Caki2 (cell line): ENCODE data around the gene OTOGL. TPM values are rescaled to one million over a fixed set of nuclear protein-coding genes. Genes with fewer than 3 reads are reported as not detected.
"Not testable (repeated sequence)": the region's sequence is repeated elsewhere in the genome, so short reads cannot be mapped to it uniquely, and the experiment has no call there.

Source experiments
- DNase-seq: peaks from one replicate; pipeline ENCODE4 v3.0.0-alpha.2; 2015; ENCODE audit warnings: low read depth
- in situ Hi-C: cut with HindIII; loops from 2 replicates; pipeline ENCODE4 v1.10.0; 2016; ENCODE audit warnings: low sequenced_read_pairs, low pct_unique_long_range_greater_than_20kb, mixed read lengths
- total RNA-seq: library from RNA; depleted of rRNA; stranded (reverse); fragments of >200 nt; shearing (Covaris generic); gene quantifications from 2 replicates; pipeline ENCODE4 v1.2.3, GENCODE V29; 2014; ENCODE audit warnings: low replicate concordance

Gene OTOGL
- total RNA-seq, 1 experiment from 2014 or later = not detected

- no peak for DNase-seq
- in situ Hi-C loops = no loop called here
These were observed 140.5 kb downstream of the OTOGL start for GRCh38 chr12:80239867-80240266.

GRCh38 chr12:80241576-80242273 is 142.4 kb downstream of the OTOGL start:
- DNase-seq = peak; percentile 26
- in situ Hi-C loops = no loop called here

- in situ Hi-C loops = no loop called here
- peak; percentile 14 for DNase-seq
These were observed 143.0 kb downstream of the OTOGL start for GRCh38 chr12:80242321-80242720.

GRCh38 chr12:80249581-80249980 is 150.2 kb downstream of the OTOGL start:
- in situ Hi-C loops, DNase-seq: not testable (repeated sequence)

- in situ Hi-C loops = no loop called here
- DNase-seq = no peak
These were observed 158.6 kb downstream of the OTOGL start for GRCh38 chr12:80257920-80258319.

GRCh38 chr12:80260269-80260668 is 160.9 kb downstream of the OTOGL start:
- DNase-seq = no peak
- in situ Hi-C loops = no loop called here

- DNase-seq = no peak
- in situ Hi-C loops = no loop called here
These were observed 162.1 kb downstream of the OTOGL start for GRCh38 chr12:80261403-80261802.

- DNase-seq = peak; percentile 63
- in situ Hi-C loops = no loop called here
These were observed 163.0 kb downstream of the OTOGL start for GRCh38 chr12:80262346-80262745.

GRCh38 chr12:80262771-80263170 is 163.4 kb downstream of the OTOGL start:
- in situ Hi-C loops = no loop called here
- no peak for DNase-seq

- in situ Hi-C loops = no loop called here
These were observed 165.0 kb downstream of the OTOGL start for GRCh38 chr12:80264386-80264785.

GRCh38 chr12:80264891-80265290 is 165.6 kb downstream of the OTOGL start:
- in situ Hi-C loops = no loop called here
- no peak for DNase-seq

More at GRCh38 chr12:80264386-80264785, 165.0 kb downstream of the OTOGL start:
- DNase-seq = no peak

- peak; percentile 84 for DNase-seq
- in situ Hi-C loops = no loop called here
These were observed 169.8 kb downstream of the OTOGL start for GRCh38 chr12:80268924-80269749.

- peak; percentile 60 for DNase-seq
- in situ Hi-C loops = no loop called here
These were observed 170.6 kb downstream of the OTOGL start for GRCh38 chr12:80269803-80270552.

GRCh38 chr12:80271780-80272179 is 172.4 kb downstream of the OTOGL start:
- no peak for DNase-seq
- in situ Hi-C loops = no loop called here

GRCh38 chr12:80272387-80272915 is 173.1 kb downstream of the OTOGL start:
- no peak for DNase-seq
- in situ Hi-C loops = no loop called here

GRCh38 chr12:80273144-80273543 is 173.8 kb downstream of the OTOGL start:
- in situ Hi-C loops = no loop called here
- no peak for DNase-seq

- no peak for DNase-seq
- in situ Hi-C loops = no loop called here
These were observed 178.4 kb downstream of the OTOGL start for GRCh38 chr12:80277732-80278131.

GRCh38 chr12:80282226-80282625 is 182.9 kb downstream of the OTOGL start:
- no peak for DNase-seq
- in situ Hi-C loops = no loop called here

GRCh38 chr12:80282761-80283160 is 183.4 kb downstream of the OTOGL start:
- DNase-seq = no peak
- in situ Hi-C loops = no loop called here
